Islet of Langerhans (tissue), 1 donor: ENCODE measurements around the gene TPCN2.

Experiments used
- FAIRE-seq: peaks from one replicate; lab custom pipeline; 2011; peaks lifted over from hg19 to GRCh38; lab: Jason Lieb, UNC

Gene TPCN2

GRCh38 chr11:69058511-69059270 lies 10.0 kb downstream of the TPCN2 start:
- FAIRE-seq, result no peak

GRCh38 chr11:69059429-69059828 lies 10.7 kb downstream of the TPCN2 start:
- no peak for FAIRE-seq

GRCh38 chr11:69059985-69060384 lies 11.3 kb downstream of the TPCN2 start:
- FAIRE-seq, result no peak

- no peak for FAIRE-seq
These were observed 12.3 kb downstream of the TPCN2 start for GRCh38 chr11:69060806-69061712.

- no peak for FAIRE-seq
These were observed 13.0 kb downstream of the TPCN2 start for GRCh38 chr11:69061713-69062053.

- no peak for FAIRE-seq
These were observed 13.6 kb downstream of the TPCN2 start for GRCh38 chr11:69062169-69062855.

- no peak for FAIRE-seq
These were observed 14.3 kb downstream of the TPCN2 start for GRCh38 chr11:69062873-69063651.

GRCh38 chr11:69063652-69064260 lies 15.0 kb downstream of the TPCN2 start:
- no peak for FAIRE-seq

- FAIRE-seq, result no peak
These were observed 15.7 kb downstream of the TPCN2 start for GRCh38 chr11:69064394-69064957.

GRCh38 chr11:69065147-69065710 lies 16.5 kb downstream of the TPCN2 start:
- FAIRE-seq, result no peak

GRCh38 chr11:69066122-69067112 lies 17.7 kb downstream of the TPCN2 start:
- FAIRE-seq, result no peak

GRCh38 chr11:69067200-69067599 lies 18.5 kb downstream of the TPCN2 start:
- no peak for FAIRE-seq

GRCh38 chr11:69071086-69071800 lies 22.5 kb downstream of the TPCN2 start:
- no peak for FAIRE-seq

- no peak for FAIRE-seq
These were observed 23.2 kb downstream of the TPCN2 start for GRCh38 chr11:69071956-69072355.

- FAIRE-seq, result no peak
These were observed 24.7 kb downstream of the TPCN2 start for GRCh38 chr11:69073469-69073868.

GRCh38 chr11:69074375-69075140 lies 25.8 kb downstream of the TPCN2 start:
- no peak for FAIRE-seq

GRCh38 chr11:69075421-69076128 lies 26.8 kb downstream of the TPCN2 start:
- FAIRE-seq, result no peak
